Fibroblast of peridontal ligament (primary cell): ENCODE data around the gene ENOX1.

Source experiments
- DNase-seq: peaks from one replicate; pipeline ENCODE4 v3.0.0-alpha.2; 2010; ENCODE audit errors: extremely low read depth

ENOX1 gene

GRCh38 chr13:43487461-43487860, 299.3 kb downstream of the ENOX1 start:
- DNase-seq = no peak

- no peak for DNase-seq
These were observed 302.1 kb downstream of the ENOX1 start for GRCh38 chr13:43484432-43485225.

GRCh38 chr13:43483930-43484329, 302.8 kb downstream of the ENOX1 start:
- no peak for DNase-seq

GRCh38 chr13:43482641-43483040, 304.1 kb downstream of the ENOX1 start:
- no peak for DNase-seq

- no peak for DNase-seq
These were observed 304.7 kb downstream of the ENOX1 start for GRCh38 chr13:43482026-43482425.

- DNase-seq = no peak
These were observed 307.9 kb downstream of the ENOX1 start for GRCh38 chr13:43478902-43479301.

- no peak for DNase-seq
These were observed 308.6 kb downstream of the ENOX1 start for GRCh38 chr13:43478211-43478610.

- peak; percentile 71 for DNase-seq
These were observed 311.6 kb downstream of the ENOX1 start for GRCh38 chr13:43475140-43475539.

- DNase-seq = no peak
These were observed 313.3 kb downstream of the ENOX1 start for GRCh38 chr13:43473437-43473836.

GRCh38 chr13:43472980-43473379, 313.8 kb downstream of the ENOX1 start:
- peak; percentile 19 for DNase-seq

- DNase-seq = no peak
These were observed 314.4 kb downstream of the ENOX1 start for GRCh38 chr13:43472339-43472738.

GRCh38 chr13:43470610-43471009, 316.2 kb downstream of the ENOX1 start:
- DNase-seq = peak; percentile 49

GRCh38 chr13:43469791-43470190, 317.0 kb downstream of the ENOX1 start:
- DNase-seq = peak; percentile 63

- DNase-seq = no peak
These were observed 322.1 kb downstream of the ENOX1 start for GRCh38 chr13:43464578-43465264.

- DNase-seq = no peak
These were observed 338.0 kb downstream of the ENOX1 start for GRCh38 chr13:43448605-43449336.

- DNase-seq = no peak
These were observed 340.6 kb downstream of the ENOX1 start for GRCh38 chr13:43446126-43446525.

GRCh38 chr13:43445668-43446067, 341.1 kb downstream of the ENOX1 start:
- no peak for DNase-seq

GRCh38 chr13:43444081-43444480, 342.7 kb downstream of the ENOX1 start:
- no peak for DNase-seq

- no peak for DNase-seq
These were observed 344.8 kb downstream of the ENOX1 start for GRCh38 chr13:43441899-43442499.

- no peak for DNase-seq
These were observed 345.3 kb downstream of the ENOX1 start for GRCh38 chr13:43441464-43441863.

GRCh38 chr13:43434191-43434590, 352.6 kb downstream of the ENOX1 start:
- no peak for DNase-seq

- no peak for DNase-seq
These were observed 353.1 kb downstream of the ENOX1 start for GRCh38 chr13:43433691-43434141.
